ENCODE data around the gene PAK6.

PAK6 gene

GRCh38 chr15:40281057-40281800 lies 42.4 kb downstream of the PAK6 start:
- no peak for FAIRE-seq
- DNase-seq (ENCODE audit: insufficient read length, low spot score) = no peak
- TF ChIP-seq POLR2A (IDR thresholded peaks at IDR 0.05; ENCODE audit: low read depth, low read length) = no peak

- no peak for TF ChIP-seq POLR2A (IDR thresholded peaks at IDR 0.05; ENCODE audit: low read depth, low read length)
- DNase-seq (ENCODE audit: insufficient read length, low spot score) (no peak), FAIRE-seq (no peak)
Observed at GRCh38 chr15:40281801-40282146, 42.9 kb downstream of the PAK6 start.

GRCh38 chr15:40282147-40282868 lies 43.4 kb downstream of the PAK6 start:
- no peak for TF ChIP-seq POLR2A (IDR thresholded peaks at IDR 0.05; ENCODE audit: low read depth, low read length)
- FAIRE-seq (no peak), DNase-seq (ENCODE audit: insufficient read length, low spot score) (no peak)

- TF ChIP-seq POLR2A (IDR thresholded peaks at IDR 0.05; ENCODE audit: low read depth, low read length) = no peak
- DNase-seq (ENCODE audit: insufficient read length, low spot score) (no peak), FAIRE-seq (no peak)
Observed at GRCh38 chr15:40282869-40283614, 44.2 kb downstream of the PAK6 start, which contains the start of gene ANKRD63. Gene ANKRD63, minus strand, starts transcription at chr15:40283064. Its CDS starts 478 bp downstream, at chr15:40282586.

- no peak for FAIRE-seq
- TF ChIP-seq POLR2A (IDR thresholded peaks at IDR 0.05; ENCODE audit: low read depth, low read length) = no peak
Observed at GRCh38 chr15:40283615-40284300, 44.9 kb downstream of the PAK6 start.

GRCh38 chr15:40285151-40285550 lies 46.3 kb downstream of the PAK6 start:
- no peak for DNase-seq (ENCODE audit: insufficient read length, low spot score)
- FAIRE-seq = no peak
- no peak for TF ChIP-seq POLR2A (IDR thresholded peaks at IDR 0.05; ENCODE audit: low read depth, low read length)

More at GRCh38 chr15:40283615-40284300, 44.9 kb downstream of the PAK6 start:
- DNase-seq (ENCODE audit: insufficient read length, low spot score) = no peak

GRCh38 chr15:40285554-40286011 lies 46.7 kb downstream of the PAK6 start:
- no peak for FAIRE-seq
- no peak for TF ChIP-seq POLR2A (IDR thresholded peaks at IDR 0.05; ENCODE audit: low read depth, low read length)
- DNase-seq (ENCODE audit: insufficient read length, low spot score) = no peak

- no peak for TF ChIP-seq POLR2A (IDR thresholded peaks at IDR 0.05; ENCODE audit: low read depth, low read length)
- FAIRE-seq (no peak), DNase-seq (ENCODE audit: insufficient read length, low spot score) (no peak)
Observed at GRCh38 chr15:40286061-40286532, 47.2 kb downstream of the PAK6 start.

- TF ChIP-seq POLR2A (IDR thresholded peaks at IDR 0.05; ENCODE audit: low read depth, low read length) = no peak
- DNase-seq (ENCODE audit: insufficient read length, low spot score) = no peak
- FAIRE-seq = no peak
Observed at GRCh38 chr15:40286794-40287193, 47.9 kb downstream of the PAK6 start.

GRCh38 chr15:40287505-40287904 lies 48.6 kb downstream of the PAK6 start:
- FAIRE-seq = no peak
- no peak for TF ChIP-seq POLR2A (IDR thresholded peaks at IDR 0.05; ENCODE audit: low read depth, low read length)
- no peak for DNase-seq (ENCODE audit: insufficient read length, low spot score)

- DNase-seq (ENCODE audit: insufficient read length, low spot score) (no peak), FAIRE-seq (no peak)
- TF ChIP-seq POLR2A (IDR thresholded peaks at IDR 0.05; ENCODE audit: low read depth, low read length) = no peak
Observed at GRCh38 chr15:40287968-40288367, 49.1 kb downstream of the PAK6 start.

- DNase-seq (ENCODE audit: insufficient read length, low spot score) (no peak), FAIRE-seq (no peak)
- TF ChIP-seq POLR2A (IDR thresholded peaks at IDR 0.05; ENCODE audit: low read depth, low read length) = no peak
Observed at GRCh38 chr15:40289140-40289775, 50.4 kb downstream of the PAK6 start.

GRCh38 chr15:40290545-40290917 lies 51.7 kb downstream of the PAK6 start:
- no peak for TF ChIP-seq POLR2A (IDR thresholded peaks at IDR 0.05; ENCODE audit: low read depth, low read length)
- DNase-seq (ENCODE audit: insufficient read length, low spot score) = no peak
- no peak for FAIRE-seq
